Thyroid gland (tissue), 4 donors: ENCODE data around the gene METTL9.

ENCODE experiments used
- CTCF ChIP-seq, 6 experiments: fragments of 200-600 bp in 3 of 6; fragments of 450-650 bp in 3 of 6; sonication (generic) in 3 of 6; IDR thresholded peaks; one replicate each; pipeline ENCODE4 v1.5.1; 2016 to 2019; ENCODE audit warnings: antibody characterized with exemption in 6 of 6, mild to moderate bottlenecking in 2 of 6, inconsistent platforms in 1 of 6, moderate library complexity in 1 of 6
- POLR2A ChIP-seq, 2 donors: fragments of 450-650 bp; IDR thresholded peaks; one replicate each; pipeline ENCODE4 v1.6.1; 2017; ENCODE audit warnings: antibody characterized with exemption in 2 of 2, mild to moderate bottlenecking in 2 of 2, moderate library complexity in 1 of 2

- TF ChIP-seq CTCF (IDR thresholded peaks at IDR 0.05) (no peak), POLR2A (IDR thresholded peaks at IDR 0.05) (no peak)
These were observed 28.8 kb downstream of the METTL9 start for GRCh38 chr16:21628121-21628726.
